PC-3 (cell line): Measurements from ENCODE around the gene MTX2. TPM values are rescaled to one million over a fixed set of nuclear protein-coding genes. Genes with fewer than 3 reads are reported as not detected.
A peak's percentile ranks its signal among the peaks of the same experiment; 100 is the strongest.

Experiments used
- ATAC-seq: fragments of 200-7000 bp; cut with Tn5 transposase; 2 replicates; pipeline ENCODE4 v1.9.1; 2020; ENCODE audit warnings: mild to moderate bottlenecking, moderate library complexity
- Bru-seq: library from RNA; stranded (reverse); fragments of 400-500 nt; gene quantifications from one replicate; lab custom pipeline; 2021; lab: Mats Ljungman, UMichigan
- BruChase-seq, 2 experiments: library from RNA; stranded (reverse); fragments of 400-500 nt; gene quantifications; one replicate each; lab custom pipeline; 2021; lab: Mats Ljungman, UMichigan
- BruUV-seq: library from RNA; stranded (reverse); fragments of 400-500 nt; replicated peaks from 2 replicates; lab custom pipeline; 2021; lab: Mats Ljungman, UMichigan
- CTCF ChIA-PET: fragments of 300-600 bp; sonication (Branson Sonifier 250); formaldehyde crosslinking; loops from one replicate; lab custom pipeline; 2022; ENCODE audit warnings: antibody characterized with exemption; lab: Charles Lee
- POLR2A ChIA-PET: fragments of 300-600 bp; sonication (Branson Sonifier 250); formaldehyde crosslinking; loops from one replicate; lab custom pipeline; 2022; ENCODE audit warnings: antibody characterized with exemption; ENCODE audit not compliant: unreplicated experiment; lab: Charles Lee
- DNase-seq: peaks from one replicate; pipeline ENCODE4 v3.0.0-alpha.2; 2015
- H2AFZ ChIP-seq: fragments of 300-600 bp; sonication (generic); 2 replicates; pipeline ENCODE4 v1.6.0; 2016; ENCODE audit warnings: antibody characterized with exemption, low read length
- H3F3A ChIP-seq: fragments of 300-600 bp; sonication (generic); one replicate; pipeline ENCODE4 v1.6.0; 2017; ENCODE audit warnings: antibody characterized with exemption, low read length, control low read depth, mild to moderate bottlenecking; ENCODE audit not compliant: unreplicated experiment
- H3K27ac ChIP-seq: fragments of 300-600 bp; sonication (generic); 2 replicates; pipeline ENCODE4 v1.5.1; 2016; ENCODE audit warnings: mild to moderate bottlenecking, low read length
- H3K27me3 ChIP-seq: fragments of 300-600 bp; sonication (generic); 2 replicates; pipeline ENCODE4 v1.6.1; 2016; ENCODE audit warnings: low read length, mixed read lengths
- H3K36me3 ChIP-seq: fragments of 300-600 bp; sonication (generic); 2 replicates; pipeline ENCODE4 v1.6.1; 2016; ENCODE audit warnings: low read depth, mixed run types, low read length, mixed read lengths
- H3K4me1 ChIP-seq: fragments of 300-600 bp; sonication (generic); 2 replicates; pipeline ENCODE4 v1.5.1; 2016; ENCODE audit warnings: low read length; ENCODE audit not compliant: insufficient read depth
- H3K4me2 ChIP-seq: fragments of 300-600 bp; sonication (generic); 2 replicates; pipeline ENCODE4 v1.6.0; 2016; ENCODE audit warnings: low read length
- H3K4me3 ChIP-seq: fragments of 300-600 bp; sonication (generic); 2 replicates; pipeline ENCODE4 v1.5.1; 2016; ENCODE audit warnings: mild to moderate bottlenecking, low read length, mixed read lengths
- H3K79me2 ChIP-seq: fragments of 300-600 bp; sonication (generic); 2 replicates; pipeline ENCODE4 v1.6.1; 2017; ENCODE audit warnings: low read length, mixed read lengths
- H3K9ac ChIP-seq: fragments of 300-600 bp; sonication (generic); 2 replicates; pipeline ENCODE4 v1.6.0; 2016; ENCODE audit warnings: mild to moderate bottlenecking, low read length
- H3K9me2 ChIP-seq: fragments of 300-600 bp; sonication (generic); replicated peaks from 2 replicates; pipeline ENCODE4 v1.6.1; 2016; ENCODE audit warnings: mixed run types, low read length, mixed read lengths
- H3K9me3 ChIP-seq: fragments of 300-600 bp; sonication (generic); 2 replicates; pipeline ENCODE4 v1.6.1; 2016; ENCODE audit warnings: low read length, mixed read lengths
- H4K20me1 ChIP-seq: fragments of 300-600 bp; sonication (generic); 2 replicates; pipeline ENCODE4 v1.6.1; 2016; ENCODE audit warnings: low read length, mixed read lengths
- CTCF ChIP-seq: fragments of 300-600 bp; sonication (generic); conservative IDR thresholded peaks from 2 replicates; pipeline ENCODE4 v1.5.1; 2017; ENCODE audit warnings: antibody characterized with exemption, low read depth, mild to moderate bottlenecking, low read length
- EZH2 ChIP-seq: fragments of 300-600 bp; sonication (generic); IDR thresholded peaks from one replicate; pipeline ENCODE4 v1.6.1; 2017; ENCODE audit warnings: antibody characterized with exemption, mild to moderate bottlenecking, low read length; ENCODE audit not compliant: unreplicated experiment
- EZH2phosphoT487 ChIP-seq: fragments of 300-600 bp; sonication (generic); IDR thresholded peaks from 2 replicates; pipeline ENCODE4 v1.6.1; 2018; ENCODE audit warnings: mild to moderate bottlenecking, antibody characterized with exemption, low read length, borderline replicate concordance
- intact Hi-C: fragments of 100-400 bp; cut with micrococcal nuclease; formaldehyde crosslinking; loops from 2 replicates; pipeline ENCODE4 v1.9.0; 2023
- long read RNA-seq: library from polyadenylated mRNA; unstranded; transcript quantifications from one replicate; pipeline ENCODE4 v2.0.0, GENCODE V29; 2021; ENCODE audit not compliant: unreplicated experiment
- total RNA-seq: library from RNA; depleted of rRNA; stranded (reverse); fragments of >200 nt; gene quantifications from 2 replicates; pipeline ENCODE4 v1.2.3, GENCODE V29; 2014; rRNA removed

Gene MTX2
- total RNA-seq: 33.3 and 54.5 TPM in 2 replicates
- percentile 86 among the genes with signal in this experiment for Bru-seq, nascent RNA
- BruChase-seq, experiment 1, labeled RNA remaining after a 6-hour chase: percentile 79 among the genes with signal in this experiment
- percentile 88 among the genes with signal in this experiment for BruChase-seq, experiment 2, labeled RNA remaining after a 2-hour chase
- long read RNA-seq, transcript MTX2-201 (10 exons, 1,364 nt): major isoform, 33 of 64 reads
- long read RNA-seq, partial matches to known transcripts: 8 of 64 reads
- long read RNA-seq, other reads (novel, unspliced or antisense): 19 of 64 reads

- peak; percentile 76 for DNase-seq
- Histone ChIP-seq H2AFZ (peak within 1 kb of the TSS; percentile 97), H3K27me3 (no peaks in the 10 kb centered on the region), H3K9me2 (no peaks in the 10 kb centered on the region), H3K79me2 (peaks cover 53% of the 10 kb centered on the region), H3K36me3 (no peaks in the 10 kb centered on the region), H3F3A (no peaks in the 10 kb centered on the region), H4K20me1 (peaks cover 20% of the 10 kb centered on the region; the same call in 1 of the 2 replicates), H3K4me1 (peaks cover 6% of the 10 kb centered on the region; the same call in 1 of the 2 replicates), H3K9ac (peak within 1 kb of the TSS; percentile 98), H3K4me2 (peak within 1 kb of the TSS; percentile 88), H3K9me3 (no peaks in the 10 kb centered on the region), H3K4me3 (peak within 1 kb of the TSS; percentile 94), H3K27ac (peak within 1 kb of the TSS; percentile 66)
- ATAC-seq: peak; percentile 94
- intact Hi-C loops: loop anchor here (2.0 kb wide), 3 partner anchors 133 to 369 kb away; no protein-coding TSS in a partner anchor
- TF ChIP-seq EZH2phosphoT487 (no peak), CTCF (no peak), EZH2 (no peak)
- TSS peak; percentile 54 for BruUV-seq
- ChIA-PET POLR2A (interaction anchor here (0.6 kb wide), 1 partner anchor 103 kb away, joined by 4 read pairs; no protein-coding TSS in a partner anchor), CTCF (interaction anchor here (1.0 kb wide), 1 partner anchor 186 kb away, joined by 3 read pairs; no protein-coding TSS in a partner anchor)
These were observed at the start of gene MTX2 for GRCh38 chr2:176269319-176270099. Gene MTX2, plus strand, starts transcription at chr2:176269442. Its CDS starts 188 bp downstream, at chr2:176269630.

GRCh38 chr2:176227874-176228273 lies 41.4 kb upstream of the MTX2 start:
- ATAC-seq: no peak
- H3K36me3 ChIP-seq: no peaks in the 10 kb centered on the region

More at GRCh38 chr2:176227874-176228273, 41.4 kb upstream of the MTX2 start:
- Histone ChIP-seq H3K9me3 (no peaks in the 10 kb centered on the region), H3K4me2 (no peak overlapping the region), H3K27me3 (peaks cover 31% of the 10 kb centered on the region; the same call in 1 of the 2 replicates), H3K9me2 (no peaks in the 10 kb centered on the region), H3K27ac (no peak overlapping the region), H2AFZ (no peak overlapping the region), H4K20me1 (no peaks in the 10 kb centered on the region), H3F3A (no peaks in the 10 kb centered on the region), H3K79me2 (no peaks in the 10 kb centered on the region), H3K4me3 (no peak overlapping the region), H3K4me1 (no peaks in the 10 kb centered on the region), H3K9ac (no peak overlapping the region)
- CTCF ChIA-PET: no interaction called here
- TF ChIP-seq EZH2phosphoT487 (no peak), EZH2 (no peak), CTCF (no peak)
- POLR2A ChIA-PET: no interaction called here
- intact Hi-C loops: no loop called here
- no TSS peak for BruUV-seq
- no peak for DNase-seq
